Endometrial microvascular endothelial cells (primary cell): Measurements from ENCODE around the gene TLE7. TPM values are rescaled to one million over a fixed set of nuclear protein-coding genes. Genes with fewer than 3 reads are reported as not detected.

Experiments used
- in situ Hi-C: cut with HindIII; loops from 2 replicates; pipeline ENCODE4 v1.10.0; 2017; ENCODE audit warnings: low sequenced_read_pairs, low pct_unique_long_range_greater_than_20kb; ENCODE audit errors: inconsistent ontology term
- total RNA-seq: library from RNA; depleted of rRNA; stranded (reverse); fragments of >200 nt; gene quantifications from one replicate; pipeline ENCODE4 v1.2.3, GENCODE V29; 2015; ENCODE audit errors: inconsistent ontology term

TLE7 gene
- total RNA-seq, 1 donor from 2014 or later: not detected

- in situ Hi-C loops: no loop called here
These were observed 54.6 kb downstream of the TLE7 start for GRCh38 chr16:71387045-71387871.

DNA sequence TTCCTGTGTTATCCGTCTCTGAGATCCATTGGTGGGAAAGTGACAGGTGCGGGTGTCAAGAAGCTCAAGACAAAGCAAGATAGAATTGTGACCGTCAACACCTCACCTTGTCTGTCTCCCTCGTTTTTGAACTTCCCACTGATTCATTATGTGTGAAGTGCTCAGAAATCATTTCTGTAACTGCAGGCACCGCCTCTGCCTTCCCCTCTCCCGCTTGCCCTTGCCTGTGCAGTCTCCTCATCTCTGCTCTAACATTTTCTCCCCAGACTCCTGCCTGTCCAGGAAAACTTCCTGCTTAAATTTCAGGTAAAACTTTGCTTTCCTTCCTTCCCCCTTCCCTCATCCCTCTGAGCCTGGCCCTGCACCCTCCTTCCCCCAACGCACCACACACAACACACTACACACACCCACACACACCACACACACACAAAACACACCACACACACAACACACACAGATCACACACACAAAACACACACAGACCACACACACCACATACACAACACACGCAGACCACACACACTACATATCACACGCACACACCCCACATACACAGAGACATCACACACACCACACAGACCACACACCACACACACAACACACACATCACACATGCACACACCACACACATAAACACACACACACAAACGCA is 57.7 kb downstream of the TLE7 start:
- in situ Hi-C loops: no loop called here

DNA sequence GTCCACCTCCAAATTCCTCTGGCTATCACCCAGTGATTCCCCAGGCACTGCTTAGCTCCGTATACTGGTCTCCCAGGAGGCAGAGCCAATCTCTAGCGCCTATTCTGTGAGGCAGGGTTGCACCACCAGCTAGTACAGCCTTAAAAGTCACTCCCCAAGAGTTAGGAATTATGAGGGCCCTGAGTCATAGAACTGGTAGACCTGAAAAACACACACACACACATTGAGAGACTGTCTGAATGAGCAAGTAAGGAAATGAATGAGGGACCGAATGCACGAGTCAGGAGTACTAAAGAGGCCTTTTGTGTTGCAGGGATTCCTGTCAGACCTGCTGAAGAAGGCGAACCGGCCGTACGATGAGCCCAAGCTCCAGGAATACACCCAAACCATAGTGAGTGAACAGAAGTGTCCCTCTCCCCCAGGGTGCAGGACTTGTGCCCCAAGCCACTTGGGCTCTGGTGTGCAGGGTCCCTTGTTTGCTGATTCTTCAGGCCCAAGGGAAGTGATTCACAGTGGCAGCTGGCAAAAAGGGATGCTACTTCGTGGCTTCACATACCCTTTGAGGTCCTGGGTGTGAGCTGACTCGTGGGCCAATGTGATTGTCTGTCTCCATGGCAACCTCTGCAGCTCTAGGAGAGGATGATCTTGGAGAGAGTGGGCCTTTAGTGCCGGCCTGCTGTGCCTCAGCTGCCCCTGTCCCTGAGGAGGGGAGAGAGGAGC is 58.6 kb downstream of the TLE7 start:
- in situ Hi-C loops: no loop called here

- in situ Hi-C loops: no loop called here
These were observed 61.0 kb downstream of the TLE7 start for GRCh38 chr16:71380831-71381230.

Other genes with a start within 250 kb of the TLE7 start
- not detected for gene HYDIN, start 211.3 kb downstream of the TLE7 start, total RNA-seq
- 31.6 TPM for gene CMTR2, start 152.7 kb downstream of the TLE7 start, total RNA-seq
- gene CALB2, start 83.3 kb downstream of the TLE7 start, total RNA-seq: not detected
- gene ZNF23, start 20.2 kb upstream of the TLE7 start, total RNA-seq: 17.1 TPM
- gene ZNF19, start 47.3 kb upstream of the TLE7 start, total RNA-seq: 0.37 TPM
- gene CHST4, start 84.4 kb upstream of the TLE7 start, total RNA-seq: not detected
- gene TAT, start 135.0 kb upstream of the TLE7 start, total RNA-seq: not detected
- 0.19 TPM for gene MARVELD3, start 184.1 kb upstream of the TLE7 start, total RNA-seq